Measurements from ENCODE around the gene MORN1. TPM values are rescaled to one million over a fixed set of nuclear protein-coding genes. Genes with fewer than 3 reads are reported as not detected.

Gene MORN1
- total RNA-seq, 2 donors from 2014 or later, result 4.0 to 7.5 TPM

DNA sequence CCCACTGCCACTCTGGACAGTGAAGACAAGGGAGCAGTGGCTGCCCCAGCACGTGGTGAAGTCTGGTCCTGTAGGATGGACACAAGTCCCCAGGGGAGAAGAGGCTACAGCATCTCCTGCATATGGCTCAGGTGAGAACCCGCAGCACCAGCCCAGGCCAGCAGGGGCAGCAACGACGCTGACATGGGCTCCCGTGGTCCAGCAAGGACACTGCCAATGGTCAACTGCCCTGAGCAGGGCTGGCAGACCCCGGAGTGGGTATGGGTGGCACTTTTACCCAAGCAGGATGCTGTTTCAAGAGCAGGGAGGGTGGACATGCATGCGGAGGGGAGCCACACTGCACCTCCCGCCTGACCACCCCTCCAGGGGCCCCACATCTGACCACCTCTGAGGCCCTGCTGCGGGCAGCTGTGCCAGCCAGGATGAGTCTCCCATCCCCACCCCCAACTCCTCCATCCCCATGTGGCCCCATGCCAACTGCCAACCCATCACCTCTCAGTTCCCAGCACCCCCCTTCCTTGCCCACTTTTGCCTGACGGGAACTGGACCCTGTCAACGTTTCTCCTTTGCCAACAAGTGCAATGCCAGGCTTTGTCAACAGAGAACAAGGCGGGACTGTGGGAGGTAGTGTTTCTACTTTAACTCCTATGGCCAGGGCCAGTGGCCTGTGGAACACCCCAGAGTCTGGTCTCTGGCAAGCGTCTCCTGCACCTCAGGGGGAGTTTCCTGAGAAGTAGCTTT lies 8.6 kb downstream of the MORN1 start:
- Mint-ChIP-seq H3K36me3 (no peaks in the 10 kb centered on the region), H3K4me3 (no peak overlapping the region), H3K4me1 (ENCODE audit: low read depth in 2 of 2) (peaks cover 0 to 3% of the 10 kb centered on the region in 2 donors), H3K27ac (no peak overlapping the region), H3K27me3 (no peaks in the 10 kb centered on the region), H3K9me3 (no peaks in the 10 kb centered on the region)
- DNase-seq (ENCODE audit: low spot score) (peak; percentile 58), ATAC-seq (no peak)

DNA sequence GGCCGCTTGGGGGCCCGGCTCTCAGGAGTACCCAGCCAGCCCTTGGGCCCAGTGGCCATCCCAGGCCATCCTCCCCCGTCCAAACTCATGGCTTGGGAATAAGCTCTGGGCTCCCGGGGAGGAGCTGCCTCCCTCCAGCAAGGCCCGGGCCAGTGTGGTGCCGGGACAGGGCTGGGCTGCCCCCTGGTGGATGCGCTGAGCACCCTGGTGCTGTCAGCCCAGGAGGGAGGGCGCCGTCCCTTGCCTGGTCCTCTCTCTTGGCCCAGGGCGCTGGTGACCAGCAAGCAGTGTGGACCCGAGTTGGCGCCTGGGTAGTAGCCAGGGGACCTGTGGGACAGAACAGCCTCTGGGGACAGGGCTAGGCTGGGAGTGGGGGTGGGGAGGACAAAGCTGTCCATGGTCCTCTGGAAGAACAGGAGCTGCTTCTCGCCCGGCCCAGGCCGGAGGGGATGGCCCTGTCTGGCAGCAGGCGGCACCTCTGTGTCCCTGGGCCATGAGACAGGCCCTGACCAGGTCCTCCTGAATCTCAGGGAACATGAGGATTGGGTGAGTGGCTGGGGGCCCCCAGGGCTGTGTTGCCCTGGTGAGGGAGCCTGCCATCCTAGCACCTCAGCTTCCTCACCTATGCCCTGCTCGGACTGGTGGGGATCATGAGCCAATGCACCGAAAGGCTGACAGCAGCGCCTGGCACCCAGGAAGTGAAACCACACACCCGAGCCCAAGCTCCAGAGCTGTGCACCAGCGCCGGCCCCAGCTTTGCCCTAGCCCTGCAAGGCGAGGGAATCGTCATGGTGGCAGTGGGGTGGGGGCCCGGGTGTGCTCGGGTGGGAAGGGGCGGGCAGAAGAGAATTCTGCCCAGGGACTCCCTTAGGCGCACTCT lies 9.4 kb downstream of the MORN1 start:
- DNase-seq (ENCODE audit: low spot score) (peak; percentile 80), ATAC-seq (peak; percentile 90)
- peaks cover 0 to 3% of the 10 kb centered on the region in 2 donors for H3K4me1 Mint-ChIP-seq (ENCODE audit: low read depth in 2 of 2)
- no peak overlapping the region for H3K27ac Mint-ChIP-seq
- no peak overlapping the region for H3K4me3 Mint-ChIP-seq
- H3K36me3 Mint-ChIP-seq, result no peaks in the 10 kb centered on the region
- no peaks in the 10 kb centered on the region for H3K9me3 Mint-ChIP-seq
- no peaks in the 10 kb centered on the region for H3K27me3 Mint-ChIP-seq

DNA sequence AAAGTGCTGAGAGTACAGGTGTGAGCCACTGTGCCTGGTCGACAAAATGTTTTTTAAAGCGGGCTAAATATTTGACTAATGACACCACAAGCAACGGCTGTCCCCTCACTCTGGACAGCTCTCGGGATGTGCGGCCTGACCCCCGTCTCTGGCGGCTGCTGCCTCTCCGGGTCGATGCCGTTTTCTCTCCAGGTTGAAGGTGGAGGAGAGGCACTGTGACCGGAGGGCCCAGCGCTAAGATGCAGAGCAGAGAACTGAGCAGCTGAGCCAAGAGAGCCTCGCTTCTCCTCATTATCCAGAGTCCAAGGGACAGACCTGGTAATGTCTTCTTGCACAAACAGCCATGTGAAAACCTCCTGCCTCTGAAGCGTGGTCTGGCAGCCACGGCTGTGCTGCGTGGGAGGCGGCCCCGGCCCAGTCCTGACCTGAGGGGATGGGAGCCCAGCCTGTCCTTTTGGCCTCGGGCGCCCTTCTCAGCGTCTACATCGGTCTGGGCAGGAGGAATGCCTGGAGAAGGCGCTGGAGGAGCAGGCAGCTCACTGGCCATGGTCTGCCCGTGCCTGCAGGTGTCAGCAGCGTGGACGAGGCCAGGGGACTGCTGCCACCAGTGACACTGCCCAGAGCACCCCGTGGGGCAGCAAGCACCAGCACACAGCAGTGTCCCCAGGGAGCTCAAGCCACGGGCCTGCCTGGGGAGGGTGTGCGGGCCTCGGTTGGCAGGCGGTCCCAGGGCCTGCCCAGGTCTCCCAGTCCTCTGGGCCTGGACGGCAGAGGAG lies 10.3 kb downstream of the MORN1 start:
- Mint-ChIP-seq H3K4me3 (no peak overlapping the region), H3K27me3 (no peaks in the 10 kb centered on the region), H3K4me1 (ENCODE audit: low read depth in 2 of 2) (peaks cover 0 to 3% of the 10 kb centered on the region in 2 donors), H3K36me3 (no peaks in the 10 kb centered on the region), H3K9me3 (no peaks in the 10 kb centered on the region), H3K27ac (no peak overlapping the region)
- DNase-seq (ENCODE audit: low spot score), result peak; percentile 56
- no peak for ATAC-seq

DNA sequence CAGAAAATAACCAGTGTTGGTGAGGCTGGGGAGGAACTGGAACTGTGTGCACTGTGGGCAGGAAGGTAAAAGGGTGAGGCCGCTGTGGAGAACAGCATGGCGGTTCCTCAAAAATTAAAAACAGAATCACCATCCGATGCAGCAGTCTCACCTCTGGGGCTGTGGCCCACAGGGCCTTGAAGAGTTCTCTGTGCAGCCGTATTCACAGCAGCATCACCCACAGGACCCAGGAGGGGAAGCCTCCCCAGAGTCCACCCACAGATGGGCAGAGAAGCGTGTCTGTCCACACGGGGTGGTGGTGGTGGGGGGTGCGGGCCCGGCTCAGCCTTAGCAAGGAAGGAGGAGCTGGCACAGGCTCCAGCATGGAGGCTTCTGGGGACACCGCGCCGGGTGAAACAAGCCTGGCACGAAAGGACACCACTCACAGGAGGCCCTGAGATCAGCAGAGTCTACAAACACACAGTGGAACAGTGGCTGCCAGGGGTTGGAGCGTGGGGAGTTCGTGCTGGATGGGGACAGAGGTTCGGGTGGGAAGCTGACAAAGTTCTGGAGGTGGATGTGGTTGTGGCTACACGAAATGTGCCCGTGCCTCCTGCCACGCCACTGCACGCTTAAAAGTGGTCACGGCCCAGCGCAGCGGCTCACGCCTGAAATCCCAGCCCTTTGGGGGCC lies 11.5 kb downstream of the MORN1 start:
- Mint-ChIP-seq H3K36me3 (no peaks in the 10 kb centered on the region), H3K27me3 (no peaks in the 10 kb centered on the region), H3K27ac (peak overlapping the region in 1 of 2 donors; percentile 7), H3K9me3 (no peaks in the 10 kb centered on the region), H3K4me1 (ENCODE audit: low read depth in 2 of 2) (no peaks in the 10 kb centered on the region), H3K4me3 (no peak overlapping the region)
- ATAC-seq (no peak), DNase-seq (ENCODE audit: low spot score) (peak; percentile 20)

DNA sequence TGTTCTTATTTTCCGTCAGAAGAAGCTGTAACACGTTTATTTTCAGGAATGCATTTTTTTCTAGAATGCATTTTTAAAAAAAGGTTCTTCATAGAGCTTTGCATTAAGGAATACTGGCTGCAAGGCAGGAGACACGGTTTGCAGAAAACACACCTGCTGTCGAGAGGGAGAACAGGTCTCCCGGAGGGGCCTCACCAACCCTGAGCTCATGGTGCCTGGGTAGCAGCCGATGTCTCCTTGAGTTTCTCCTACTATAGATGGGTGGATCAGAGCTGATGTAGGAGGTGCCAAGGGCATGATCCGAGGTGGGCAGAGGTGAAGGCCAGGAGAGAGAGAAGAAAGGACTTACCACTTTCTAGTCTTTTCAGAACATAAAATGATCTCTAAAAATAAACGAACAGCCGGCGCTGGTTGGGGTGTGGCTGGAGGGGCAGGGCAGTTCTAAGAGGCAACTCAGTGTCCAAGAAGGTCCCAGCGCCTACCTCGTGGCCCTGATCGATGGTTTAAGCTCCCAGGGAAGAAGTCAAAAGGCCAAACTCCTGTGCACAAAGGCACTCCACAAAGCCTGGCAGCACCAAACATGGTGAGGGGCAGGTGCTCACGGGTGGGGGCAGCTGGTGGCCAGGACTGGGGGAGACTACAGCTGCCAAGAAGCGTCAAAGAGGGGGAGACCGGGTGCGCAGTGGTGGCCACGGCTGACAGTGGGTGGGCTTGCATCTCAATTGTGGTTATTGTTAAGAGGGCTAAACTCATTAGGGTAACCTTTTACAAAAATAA lies 12.2 kb downstream of the MORN1 start:
- peak overlapping the region in 1 of 2 donors; percentile 7 for H3K27ac Mint-ChIP-seq
- H3K4me3 Mint-ChIP-seq, result no peak overlapping the region
- DNase-seq (ENCODE audit: low spot score) (peak; percentile 55), ATAC-seq (no peak)
- no peaks in the 10 kb centered on the region for H3K9me3 Mint-ChIP-seq
- H3K36me3 Mint-ChIP-seq, result no peaks in the 10 kb centered on the region
- H3K27me3 Mint-ChIP-seq, result no peaks in the 10 kb centered on the region
- no peaks in the 10 kb centered on the region for H3K4me1 Mint-ChIP-seq (ENCODE audit: low read depth in 2 of 2)

DNA sequence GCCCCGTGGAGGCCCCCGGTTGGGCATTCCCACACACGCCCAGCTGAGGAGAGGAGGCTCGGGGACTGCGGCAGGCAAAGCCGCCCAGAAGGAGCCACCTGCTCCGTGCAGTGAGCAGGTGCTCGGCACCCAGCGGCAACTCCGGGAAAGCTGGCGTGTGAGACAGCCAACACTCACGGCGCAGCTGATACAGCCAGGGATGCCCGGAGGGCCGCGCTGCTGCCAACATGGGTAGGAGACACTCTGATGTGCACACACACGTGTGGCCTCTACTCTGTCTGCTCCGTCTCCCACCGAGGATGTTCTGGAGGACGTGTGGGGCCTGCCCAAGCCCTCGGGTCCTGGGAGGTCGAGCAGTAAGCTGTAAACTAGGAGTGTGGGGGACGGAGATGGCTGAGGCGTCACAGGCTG lies 12.9 kb downstream of the MORN1 start:
- peak; percentile 56 for DNase-seq (ENCODE audit: low spot score)
- Mint-ChIP-seq H3K4me3 (no peak overlapping the region), H3K27ac (no peak overlapping the region), H3K27me3 (no peaks in the 10 kb centered on the region), H3K36me3 (no peaks in the 10 kb centered on the region), H3K4me1 (ENCODE audit: low read depth in 2 of 2) (no peaks in the 10 kb centered on the region), H3K9me3 (no peaks in the 10 kb centered on the region)
- no peak for ATAC-seq

DNA sequence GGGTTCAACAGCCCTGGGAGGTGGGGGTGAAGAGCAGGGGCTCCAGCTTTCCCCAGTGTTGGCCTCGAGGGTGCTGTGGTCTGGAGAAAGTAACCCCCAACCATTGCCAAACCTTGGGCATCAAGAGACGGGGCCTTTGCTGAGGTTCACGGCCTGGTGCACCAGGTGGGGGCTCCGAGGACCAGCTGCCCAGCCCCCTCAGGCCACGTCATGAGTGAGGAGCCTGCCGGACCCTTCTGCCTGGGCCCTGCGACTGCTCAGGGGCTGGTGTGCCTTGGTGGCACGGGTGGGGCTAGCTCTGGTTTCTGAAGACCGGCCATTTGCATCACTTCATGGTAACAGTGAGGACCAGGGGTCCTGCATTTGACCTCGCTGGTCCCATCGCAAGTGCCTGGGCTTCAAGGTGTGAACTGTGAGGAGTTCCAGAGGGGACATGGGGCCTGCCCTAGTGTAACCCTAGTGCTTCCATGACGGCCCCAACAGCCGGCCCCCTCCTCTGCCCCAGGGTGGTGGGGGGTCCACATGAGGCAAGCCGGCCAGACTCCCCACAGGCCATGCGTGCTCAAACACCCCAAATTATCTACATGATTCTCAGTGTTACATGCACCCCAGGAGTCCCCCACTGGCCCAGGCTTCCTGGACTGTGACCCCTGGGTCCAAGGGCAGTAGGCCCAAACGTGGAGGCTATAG lies 13.5 kb downstream of the MORN1 start:
- no peak overlapping the region for H3K27ac Mint-ChIP-seq
- no peaks in the 10 kb centered on the region for H3K27me3 Mint-ChIP-seq
- DNase-seq (ENCODE audit: low spot score) (peak; percentile 49), ATAC-seq (no peak)
- no peaks in the 10 kb centered on the region for H3K9me3 Mint-ChIP-seq
- no peaks in the 10 kb centered on the region for H3K4me1 Mint-ChIP-seq (ENCODE audit: low read depth in 2 of 2)
- no peaks in the 10 kb centered on the region for H3K36me3 Mint-ChIP-seq
- H3K4me3 Mint-ChIP-seq, result no peak overlapping the region

DNA sequence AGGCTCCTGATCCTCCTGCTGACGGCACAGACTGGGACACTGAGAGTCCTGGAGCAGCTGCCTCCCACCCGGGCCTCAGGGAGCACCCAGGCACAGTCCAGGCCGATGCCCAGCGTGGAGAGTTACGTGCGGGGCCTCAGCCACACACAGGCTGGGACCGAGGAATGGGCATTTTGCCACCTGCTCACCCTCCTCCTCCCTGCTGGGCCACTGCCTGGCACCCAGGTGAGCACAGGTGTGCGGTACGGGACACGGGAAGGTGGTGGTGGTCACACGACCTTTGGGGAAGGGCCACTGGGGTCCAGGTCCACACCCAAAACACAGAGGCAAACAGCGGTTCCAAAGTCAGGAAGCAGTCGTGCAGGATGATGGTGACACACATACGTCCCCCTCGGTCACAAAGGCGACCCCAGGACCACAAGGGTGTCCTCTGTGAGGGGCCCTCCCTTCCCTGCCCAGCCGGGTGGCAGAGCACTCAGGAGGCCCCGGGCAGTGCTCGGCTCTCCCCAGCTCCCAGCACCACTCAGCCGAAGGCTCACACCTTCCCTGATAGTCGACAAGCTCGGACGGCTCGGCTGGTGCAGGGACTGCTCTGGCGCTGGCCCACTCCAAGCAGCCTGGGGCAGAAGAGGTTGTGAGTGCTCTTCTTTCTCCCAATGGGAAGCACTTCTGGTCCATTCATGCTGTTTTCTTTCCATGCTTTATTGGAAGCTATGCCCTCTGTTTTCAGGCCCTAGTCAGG lies 14.3 kb downstream of the MORN1 start:
- Mint-ChIP-seq H3K9me3 (no peaks in the 10 kb centered on the region), H3K27ac (no peak overlapping the region), H3K4me3 (no peak overlapping the region), H3K36me3 (no peaks in the 10 kb centered on the region), H3K27me3 (no peaks in the 10 kb centered on the region), H3K4me1 (ENCODE audit: low read depth in 2 of 2) (no peaks in the 10 kb centered on the region)
- DNase-seq (ENCODE audit: low spot score) (peak; percentile 52), ATAC-seq (no peak)

DNA sequence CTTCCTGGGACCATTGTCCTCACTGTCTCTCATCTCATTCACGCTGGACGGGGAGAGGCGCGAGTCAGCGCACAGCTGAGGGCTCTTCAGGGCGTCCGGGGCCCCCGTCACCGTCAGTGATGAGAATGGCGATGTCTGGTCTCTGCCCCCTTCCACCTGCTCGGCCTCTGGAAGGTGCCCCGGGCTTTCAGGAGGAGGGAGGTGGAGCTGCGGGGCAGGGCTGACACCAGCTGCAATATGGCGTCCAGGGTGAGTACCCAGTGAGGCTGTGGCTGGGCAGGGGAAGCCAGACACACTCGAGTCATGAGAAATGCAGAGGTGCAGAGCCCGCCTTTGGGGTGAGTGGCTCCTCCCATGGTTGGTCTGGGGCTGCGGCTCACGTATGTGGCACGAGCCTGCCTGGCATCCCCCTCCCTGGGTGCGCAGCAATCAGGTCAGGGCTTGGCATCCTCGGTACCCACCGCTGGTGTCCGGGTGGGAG lies 15.1 kb downstream of the MORN1 start:
- no peaks in the 10 kb centered on the region for H3K27me3 Mint-ChIP-seq
- no peak for ATAC-seq
- H3K36me3 Mint-ChIP-seq, result no peaks in the 10 kb centered on the region
- no peak overlapping the region for H3K27ac Mint-ChIP-seq
- H3K4me3 Mint-ChIP-seq, result no peak overlapping the region
- no peaks in the 10 kb centered on the region for H3K4me1 Mint-ChIP-seq (ENCODE audit: low read depth in 2 of 2)
- peak; percentile 40 for DNase-seq (ENCODE audit: low spot score)
- no peaks in the 10 kb centered on the region for H3K9me3 Mint-ChIP-seq

DNA sequence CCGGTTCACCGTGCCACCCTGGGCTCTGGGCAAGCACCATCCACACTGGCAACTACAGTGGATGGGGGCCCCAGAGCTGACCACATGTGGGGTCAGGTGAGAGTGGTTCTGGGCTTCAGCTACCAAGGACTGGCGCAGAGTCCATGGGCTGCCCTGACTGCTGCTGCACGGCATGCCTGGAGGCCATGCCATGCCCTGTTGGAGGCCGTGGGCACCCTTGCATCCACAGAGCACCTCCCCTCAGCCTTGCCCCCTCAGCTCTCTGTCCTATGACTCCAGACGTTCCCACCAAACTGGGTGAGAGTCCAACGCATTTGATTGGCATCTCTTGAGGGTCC lies 15.5 kb downstream of the MORN1 start:
- Mint-ChIP-seq H3K27ac (no peak overlapping the region), H3K36me3 (no peaks in the 10 kb centered on the region), H3K4me1 (ENCODE audit: low read depth in 2 of 2) (no peaks in the 10 kb centered on the region), H3K4me3 (no peak overlapping the region), H3K27me3 (no peaks in the 10 kb centered on the region), H3K9me3 (no peaks in the 10 kb centered on the region)
- ATAC-seq, result no peak
- no peak for DNase-seq (ENCODE audit: low spot score)

DNA sequence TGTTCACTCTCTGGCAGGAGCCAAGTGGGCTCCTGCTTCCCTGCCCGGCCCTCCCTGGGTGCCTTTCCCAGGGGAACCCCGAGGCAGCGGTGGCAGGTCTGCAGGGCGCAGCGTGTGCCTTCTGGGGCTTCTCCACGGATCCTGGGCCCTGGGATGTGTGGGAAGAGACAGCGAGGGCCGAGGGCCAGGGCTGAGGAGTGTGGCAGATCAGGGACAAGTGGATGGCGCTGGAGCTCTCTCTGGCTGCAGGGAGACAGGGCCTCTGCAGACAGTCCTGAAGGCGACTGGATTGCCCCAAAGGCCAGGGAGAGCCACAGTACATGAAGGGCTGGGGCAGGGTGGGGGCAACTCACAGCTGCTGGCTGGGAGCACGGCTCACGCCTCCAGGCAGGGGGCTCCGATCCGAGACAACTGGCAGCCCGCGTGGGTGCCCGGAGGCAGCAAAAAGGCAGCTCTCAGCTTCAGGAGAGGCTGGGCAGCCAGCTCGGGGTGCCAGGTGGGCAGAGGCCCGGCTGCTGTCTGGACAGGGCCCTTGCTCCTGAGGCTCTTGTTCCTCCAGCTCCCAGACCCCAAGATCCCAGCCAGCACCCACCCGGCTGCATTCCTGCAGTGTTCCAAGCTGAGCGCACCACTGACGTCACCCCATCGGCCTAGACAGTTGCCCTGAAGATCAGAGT lies 16.0 kb downstream of the MORN1 start:
- H3K36me3 Mint-ChIP-seq, result no peaks in the 10 kb centered on the region
- H3K27me3 Mint-ChIP-seq, result no peaks in the 10 kb centered on the region
- DNase-seq (ENCODE audit: low spot score), result peak; percentile 57
- no peak for ATAC-seq
- no peaks in the 10 kb centered on the region for H3K4me1 Mint-ChIP-seq (ENCODE audit: low read depth in 2 of 2)
- no peak overlapping the region for H3K4me3 Mint-ChIP-seq
- H3K9me3 Mint-ChIP-seq, result no peaks in the 10 kb centered on the region
- no peak overlapping the region for H3K27ac Mint-ChIP-seq

Measured in natural killer cell treated with Interleukin-12 subunit alpha and Interleukin-12 subunit beta and Interleukin-15 and Interleukin-18, amount 100 ng/mL, for 72 hours (primary cell).